Kidney tubule cell (primary cell): ENCODE data around the gene MGAT1.
"Not testable (repeated sequence)": the region's sequence is repeated elsewhere in the genome, so short reads cannot be mapped to it uniquely, and the experiment has no call there.

Experiments used
- DNase-seq: peaks from one replicate; pipeline ENCODE4 v3.0.0-alpha.2; 2018; ENCODE audit warnings: low spot score

MGAT1 gene

GRCh38 chr5:180804129-180804618 is 1.6 kb upstream of the MGAT1 start:
- no peak for DNase-seq

GRCh38 chr5:180803181-180804128 is 849 bp upstream of the MGAT1 start:
- no peak for DNase-seq

GRCh38 chr5:180801596-180802324 is 846 bp downstream of the MGAT1 start:
- DNase-seq = no peak

GRCh38 chr5:180799902-180800801 is 2.5 kb downstream of the MGAT1 start:
- peak; percentile 93 for DNase-seq

GRCh38 chr5:180799194-180799593 is 3.4 kb downstream of the MGAT1 start:
- peak; percentile 60 for DNase-seq

GRCh38 chr5:180798193-180798592 is 4.4 kb downstream of the MGAT1 start:
- no peak for DNase-seq

- DNase-seq = no peak
These were observed 5.1 kb downstream of the MGAT1 start for GRCh38 chr5:180797256-180798192.

- no peak for DNase-seq
These were observed 6.8 kb downstream of the MGAT1 start for GRCh38 chr5:180795771-180796313.

GRCh38 chr5:180792965-180793287 is 9.7 kb downstream of the MGAT1 start:
- no peak for DNase-seq

GRCh38 chr5:180792287-180792964 is 10.2 kb downstream of the MGAT1 start:
- no peak for DNase-seq

GRCh38 chr5:180791611-180792213 is 10.9 kb downstream of the MGAT1 start:
- no peak for DNase-seq

- DNase-seq = no peak
These were observed 12.1 kb downstream of the MGAT1 start for GRCh38 chr5:180790524-180790923.

- no peak for DNase-seq
These were observed 12.6 kb downstream of the MGAT1 start for GRCh38 chr5:180790020-180790419.

GRCh38 chr5:180788651-180789410 is 13.8 kb downstream of the MGAT1 start:
- DNase-seq = not testable (repeated sequence)

GRCh38 chr5:180787711-180788431 is 14.7 kb downstream of the MGAT1 start:
- no peak for DNase-seq

GRCh38 chr5:180786531-180787398 is 15.8 kb downstream of the MGAT1 start:
- no peak for DNase-seq

- peak; percentile 73 for DNase-seq
These were observed 16.8 kb downstream of the MGAT1 start for GRCh38 chr5:180785794-180786221.
